PFSK-1 (cell line): ENCODE data around the gene S100A13.

Experiments
- TAF1 ChIP-seq: IDR thresholded peaks from 2 replicates; pipeline ENCODE4 v1.6.1; 2012; ENCODE audit warnings: low read length, control low read depth, borderline replicate concordance; ENCODE audit not compliant: insufficient read depth
- TF ChIP-seq, protein P1 (sequence below), 2 experiments: IDR thresholded peaks; 2 replicates each; pipeline versions ENCODE4 v1.6.1 to v1.8.0; 2011 to 2012; ENCODE audit warnings: low read depth in 2 of 2, low read length in 2 of 2, control low read depth in 1 of 2, inconsistent platforms in 1 of 2, mild to moderate bottlenecking in 1 of 2, moderate library complexity in 1 of 2; ENCODE audit not compliant: insufficient read depth in 1 of 2

DNA sequence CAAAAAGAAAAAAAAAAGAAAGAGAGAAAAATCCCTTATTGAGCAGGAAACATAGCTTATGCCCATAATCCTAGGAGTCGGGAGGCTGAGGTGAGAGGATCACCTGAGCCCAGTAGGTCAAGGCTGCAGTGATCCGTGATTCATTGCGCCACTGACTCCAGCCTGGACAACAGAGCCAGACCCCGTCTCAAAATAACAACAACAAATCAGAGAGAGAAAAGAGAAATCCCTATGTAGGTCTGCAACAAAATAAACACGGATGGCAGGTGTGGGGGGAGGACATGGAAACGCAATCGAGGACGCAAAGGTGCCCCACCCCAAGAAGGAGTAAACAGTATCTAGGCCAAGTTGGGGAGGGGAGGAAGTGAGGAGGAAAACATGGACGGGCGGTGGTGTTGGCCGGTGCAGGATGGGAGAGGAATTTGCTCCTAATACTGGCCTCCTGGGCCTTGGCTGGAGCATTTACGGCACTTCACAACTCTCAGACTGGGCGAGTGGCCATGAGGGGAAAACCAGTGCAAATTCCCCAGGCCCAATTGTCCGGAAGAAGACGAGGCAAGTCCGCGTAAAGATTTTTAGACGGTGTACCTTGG lies 6.0 kb upstream of the S100A13 start:
- no peak for TF ChIP-seq TAF1
- TF ChIP-seq, protein P1, sequence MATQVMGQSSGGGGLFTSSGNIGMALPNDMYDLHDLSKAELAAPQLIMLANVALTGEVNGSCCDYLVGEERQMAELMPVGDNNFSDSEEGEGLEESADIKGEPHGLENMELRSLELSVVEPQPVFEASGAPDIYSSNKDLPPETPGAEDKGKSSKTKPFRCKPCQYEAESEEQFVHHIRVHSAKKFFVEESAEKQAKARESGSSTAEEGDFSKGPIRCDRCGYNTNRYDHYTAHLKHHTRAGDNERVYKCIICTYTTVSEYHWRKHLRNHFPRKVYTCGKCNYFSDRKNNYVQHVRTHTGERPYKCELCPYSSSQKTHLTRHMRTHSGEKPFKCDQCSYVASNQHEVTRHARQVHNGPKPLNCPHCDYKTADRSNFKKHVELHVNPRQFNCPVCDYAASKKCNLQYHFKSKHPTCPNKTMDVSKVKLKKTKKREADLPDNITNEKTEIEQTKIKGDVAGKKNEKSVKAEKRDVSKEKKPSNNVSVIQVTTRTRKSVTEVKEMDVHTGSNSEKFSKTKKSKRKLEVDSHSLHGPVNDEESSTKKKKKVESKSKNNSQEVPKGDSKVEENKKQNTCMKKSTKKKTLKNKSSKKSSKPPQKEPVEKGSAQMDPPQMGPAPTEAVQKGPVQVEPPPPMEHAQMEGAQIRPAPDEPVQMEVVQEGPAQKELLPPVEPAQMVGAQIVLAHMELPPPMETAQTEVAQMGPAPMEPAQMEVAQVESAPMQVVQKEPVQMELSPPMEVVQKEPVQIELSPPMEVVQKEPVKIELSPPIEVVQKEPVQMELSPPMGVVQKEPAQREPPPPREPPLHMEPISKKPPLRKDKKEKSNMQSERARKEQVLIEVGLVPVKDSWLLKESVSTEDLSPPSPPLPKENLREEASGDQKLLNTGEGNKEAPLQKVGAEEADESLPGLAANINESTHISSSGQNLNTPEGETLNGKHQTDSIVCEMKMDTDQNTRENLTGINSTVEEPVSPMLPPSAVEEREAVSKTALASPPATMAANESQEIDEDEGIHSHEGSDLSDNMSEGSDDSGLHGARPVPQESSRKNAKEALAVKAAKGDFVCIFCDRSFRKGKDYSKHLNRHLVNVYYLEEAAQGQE (IDR thresholded peaks at IDR 0.05; ENCODE audit: insufficient read depth in 1 of 2, low read depth in 2 of 2, low read length in 2 of 2): no peak
